GM21390 (cell line): ENCODE measurements around the gene LRRC8E.
"Not testable (repeated sequence)": the region's sequence is repeated elsewhere in the genome, so short reads cannot be mapped to it uniquely, and the experiment has no call there.

Experiments used
- ATAC-seq: cut with Tn5 transposase; IDR thresholded peaks from one replicate; pipeline ENCODE4 v1.9.1; 2021; ENCODE audit not compliant: unreplicated experiment

Gene LRRC8E

DNA sequence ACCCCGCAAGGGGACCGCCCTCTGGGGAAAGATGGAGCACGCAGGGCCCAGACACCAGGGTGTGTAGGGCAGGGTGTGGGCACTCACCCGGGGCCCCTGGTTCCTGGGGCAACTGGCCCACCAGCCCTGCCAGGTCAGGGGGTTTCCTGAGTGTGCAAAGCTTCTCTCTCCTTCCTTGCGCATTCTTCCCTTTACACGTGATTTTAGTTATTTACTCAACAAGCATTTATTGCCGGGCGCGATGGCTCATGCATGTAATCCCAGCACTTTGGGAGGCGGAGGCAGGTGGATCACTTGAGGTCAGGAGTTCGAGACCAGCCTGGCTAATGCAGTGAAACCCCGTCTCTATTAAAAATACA lies 34.6 kb upstream of the LRRC8E start:
- no peak for ATAC-seq

DNA sequence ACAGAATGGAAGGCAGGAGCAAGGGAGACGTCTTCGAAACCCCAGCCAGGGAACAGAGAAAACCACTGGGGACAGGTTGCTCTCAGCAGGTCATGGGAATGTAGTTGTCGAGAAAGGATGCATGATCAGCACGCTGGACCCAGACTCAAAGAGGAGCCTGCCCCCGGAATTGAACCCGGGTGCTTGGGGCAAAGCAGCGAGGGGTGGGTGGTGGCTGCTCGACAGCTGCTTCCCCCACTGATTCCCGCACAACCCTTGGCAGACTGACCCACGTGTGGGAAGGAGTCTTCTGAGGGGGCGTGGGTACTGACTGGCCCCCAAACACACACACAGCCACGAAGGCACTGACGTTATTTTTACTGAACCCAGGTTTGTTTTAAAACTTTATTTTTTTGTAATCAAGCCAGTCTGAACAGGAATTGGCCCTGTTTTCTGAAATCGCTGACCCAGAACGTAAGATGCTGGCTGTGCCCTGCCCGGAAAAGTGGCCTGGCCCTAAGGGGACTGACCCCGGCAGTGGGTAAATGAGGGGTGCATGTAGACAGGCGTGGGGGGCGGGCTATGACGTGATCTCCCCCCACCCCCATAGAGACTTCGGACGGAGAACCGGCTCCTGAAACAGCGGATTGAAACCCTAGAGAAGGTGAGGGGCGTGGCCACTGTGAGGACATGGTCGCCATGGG lies 32.7 kb upstream of the LRRC8E start:
- ATAC-seq: no peak

DNA sequence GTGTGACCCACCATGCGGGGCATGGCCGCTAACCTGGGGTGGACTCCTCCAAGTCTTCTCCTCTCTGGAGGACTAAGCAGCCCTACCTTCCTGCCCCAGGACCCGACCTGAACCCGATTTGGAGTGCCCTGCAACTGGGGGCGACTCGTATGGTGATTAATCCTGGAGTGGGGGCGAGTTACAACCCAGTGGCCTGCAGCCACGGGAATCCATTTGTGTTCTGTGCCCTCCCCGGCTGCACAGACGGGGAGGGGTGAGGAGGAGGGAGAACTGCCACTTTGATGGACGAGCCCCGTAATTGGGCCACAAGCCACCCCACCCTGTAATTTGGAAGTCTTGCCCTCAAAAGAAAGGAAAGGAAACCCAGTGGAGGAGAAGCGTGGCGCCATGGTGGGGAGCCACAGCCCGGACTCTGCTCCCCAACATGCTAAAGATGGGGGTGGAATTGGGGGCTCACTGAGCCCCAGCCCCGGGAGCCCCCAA lies 32.2 kb upstream of the LRRC8E start:
- no peak for ATAC-seq

DNA sequence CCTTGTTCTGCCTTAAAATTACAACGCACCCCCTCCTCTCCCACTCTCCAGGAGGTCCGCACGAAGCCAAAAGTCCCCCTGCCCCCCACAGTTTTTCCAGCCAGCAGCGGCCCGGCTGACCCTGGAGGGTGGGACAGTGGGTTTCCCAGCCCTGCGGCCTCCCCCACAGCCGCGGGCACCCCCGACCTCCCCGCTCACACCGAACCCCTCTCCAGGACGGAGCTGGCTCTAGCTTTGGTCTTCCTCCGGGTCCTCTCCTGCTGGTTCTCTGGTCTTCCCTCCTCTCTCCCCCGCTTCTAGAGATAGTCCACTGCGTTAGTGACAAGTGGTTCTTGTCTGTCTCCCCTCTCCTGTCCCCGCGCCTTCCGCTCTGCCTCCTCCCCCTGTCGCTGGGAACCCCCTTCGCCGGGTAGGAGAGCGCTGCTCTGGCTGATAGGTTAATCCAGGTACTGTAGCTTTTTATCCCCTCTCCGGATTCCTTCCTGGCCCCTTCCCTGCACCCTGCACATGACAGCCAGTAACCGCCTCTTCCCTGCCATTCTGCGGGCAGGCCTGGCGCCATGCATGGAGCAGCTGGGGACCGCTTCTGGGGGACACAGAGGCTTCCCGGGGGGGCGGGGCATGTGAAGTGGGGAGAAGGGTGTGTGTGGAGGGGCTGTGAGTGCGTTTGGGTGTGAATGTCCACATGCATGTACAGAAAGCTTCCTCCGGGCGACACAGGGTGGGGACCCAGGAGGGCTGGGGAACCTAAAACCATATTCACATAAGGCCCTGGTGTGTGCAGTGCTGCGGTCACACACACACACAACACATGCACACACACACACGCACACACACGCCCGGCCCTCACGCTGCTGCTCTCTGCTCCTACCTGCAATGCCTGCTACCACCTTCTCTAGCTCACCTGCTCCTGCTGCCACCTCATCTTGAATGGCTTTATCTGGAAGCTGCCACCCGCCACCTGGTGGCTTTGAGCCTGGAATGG lies 31.3 kb upstream of the LRRC8E start:
- no peak for ATAC-seq

DNA sequence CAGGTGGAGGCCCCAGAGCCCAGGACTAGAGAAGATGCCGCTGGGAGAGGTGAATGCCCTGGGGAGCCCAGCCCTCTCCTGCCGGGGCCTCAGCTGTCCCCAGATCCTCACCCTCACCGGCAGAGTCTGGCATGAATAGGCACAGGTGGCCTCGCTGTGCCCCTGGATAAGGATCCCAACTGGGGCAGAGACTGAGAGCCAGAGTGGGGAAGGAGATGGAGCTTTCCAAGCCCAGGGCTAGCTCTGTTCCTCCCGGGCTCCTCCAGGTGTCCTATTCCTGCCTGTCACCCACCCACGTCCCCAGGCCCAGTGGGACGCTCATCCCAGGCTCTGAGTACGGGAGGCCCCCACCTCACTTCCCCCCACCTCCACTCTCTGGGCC lies 30.6 kb upstream of the LRRC8E start:
- ATAC-seq: no peak

DNA sequence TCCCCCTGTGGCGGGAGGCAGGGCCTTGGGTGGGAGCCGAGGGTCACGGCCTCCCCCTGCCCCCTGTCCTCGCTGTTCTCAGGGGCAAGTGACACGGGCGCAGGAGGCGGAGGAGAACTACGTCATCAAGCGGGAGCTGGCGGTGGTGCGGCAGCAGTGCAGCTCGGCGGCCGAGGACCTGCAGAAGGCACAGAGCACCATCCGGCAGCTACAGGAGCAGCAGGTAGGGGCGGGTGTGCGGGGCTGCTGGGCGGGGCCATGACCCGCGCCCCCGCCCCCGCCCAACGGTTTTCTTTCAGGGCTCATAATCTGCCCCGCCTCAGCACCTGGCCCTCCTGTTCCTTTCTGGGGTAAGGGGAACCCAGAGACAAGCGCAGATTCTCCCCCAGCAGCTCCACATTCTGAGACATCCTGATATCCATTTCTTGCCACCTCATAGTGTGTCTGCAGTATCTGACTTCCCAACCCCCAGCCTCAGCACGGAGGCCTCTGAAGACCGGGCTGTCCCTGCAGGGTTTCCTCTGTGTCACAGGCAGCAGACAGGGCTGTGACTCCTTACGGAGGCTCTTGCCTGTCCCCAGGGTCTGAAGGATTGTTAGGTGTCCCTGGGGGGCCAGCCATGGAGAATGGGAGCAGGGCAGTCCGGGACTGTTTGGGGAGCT lies 30.1 kb upstream of the LRRC8E start:
- no peak for ATAC-seq

DNA sequence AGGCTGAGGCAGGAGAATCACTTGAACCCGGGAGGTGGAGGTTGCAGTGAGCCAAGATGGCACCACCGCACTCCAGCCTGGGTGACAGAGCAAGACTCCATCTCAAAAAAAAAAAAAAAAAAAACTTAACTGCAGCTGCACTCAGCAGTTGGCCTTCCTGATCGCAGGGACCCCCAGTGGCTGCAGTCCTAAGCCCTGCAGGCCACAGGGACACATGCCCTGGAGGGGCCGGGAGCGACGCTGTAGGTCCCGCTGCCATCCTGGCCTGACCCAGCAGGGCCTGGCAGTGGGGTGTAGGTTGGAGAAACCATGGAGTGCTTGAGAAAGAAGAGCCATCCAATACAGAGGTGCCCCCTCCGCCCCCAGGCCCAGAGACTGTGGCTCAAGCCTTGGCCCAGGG lies 29.2 kb upstream of the LRRC8E start:
- not testable (repeated sequence) for ATAC-seq

DNA sequence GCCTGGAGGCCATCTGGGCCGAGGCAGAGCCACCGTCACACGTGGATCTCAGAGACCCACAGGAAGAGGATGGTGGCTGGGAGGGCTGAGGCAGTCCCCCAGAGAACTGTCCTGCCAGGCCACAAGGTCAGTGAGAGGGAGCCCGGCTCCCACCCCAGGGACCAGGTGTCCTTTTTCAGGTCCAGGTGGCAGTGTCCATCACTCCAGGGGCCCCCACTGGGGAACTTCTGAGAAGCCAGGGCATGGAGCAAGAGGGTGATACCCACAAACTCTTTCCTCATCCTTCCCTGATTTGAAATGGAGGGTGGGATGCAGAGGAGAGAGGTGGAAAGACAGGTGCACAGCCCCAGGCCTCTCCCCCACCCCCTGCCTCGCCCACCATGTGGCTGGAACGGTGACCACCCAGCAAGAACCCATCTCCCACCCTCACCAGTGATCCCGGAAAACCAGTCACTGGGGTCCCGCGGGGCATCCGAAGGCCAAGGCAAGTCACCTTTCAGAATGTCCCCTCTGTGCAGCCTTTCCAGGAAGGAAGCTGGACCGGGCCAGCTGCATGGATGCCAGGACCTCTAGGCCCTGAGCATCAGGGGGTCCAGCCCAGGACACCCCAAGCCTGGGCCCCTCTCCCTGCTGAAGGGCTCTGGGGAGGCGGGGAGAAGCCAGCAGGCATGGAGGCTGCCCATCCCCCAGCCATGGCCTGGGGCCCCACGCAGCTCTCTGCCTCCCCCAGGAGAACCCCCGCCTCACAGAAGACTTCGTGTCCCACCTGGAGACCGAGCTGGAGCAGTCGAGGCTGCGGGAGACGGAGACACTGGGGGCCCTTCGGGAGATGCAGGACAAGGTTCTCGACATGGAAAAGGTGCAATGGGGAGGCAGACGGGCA lies 28.2 kb upstream of the LRRC8E start:
- ATAC-seq: no peak

DNA sequence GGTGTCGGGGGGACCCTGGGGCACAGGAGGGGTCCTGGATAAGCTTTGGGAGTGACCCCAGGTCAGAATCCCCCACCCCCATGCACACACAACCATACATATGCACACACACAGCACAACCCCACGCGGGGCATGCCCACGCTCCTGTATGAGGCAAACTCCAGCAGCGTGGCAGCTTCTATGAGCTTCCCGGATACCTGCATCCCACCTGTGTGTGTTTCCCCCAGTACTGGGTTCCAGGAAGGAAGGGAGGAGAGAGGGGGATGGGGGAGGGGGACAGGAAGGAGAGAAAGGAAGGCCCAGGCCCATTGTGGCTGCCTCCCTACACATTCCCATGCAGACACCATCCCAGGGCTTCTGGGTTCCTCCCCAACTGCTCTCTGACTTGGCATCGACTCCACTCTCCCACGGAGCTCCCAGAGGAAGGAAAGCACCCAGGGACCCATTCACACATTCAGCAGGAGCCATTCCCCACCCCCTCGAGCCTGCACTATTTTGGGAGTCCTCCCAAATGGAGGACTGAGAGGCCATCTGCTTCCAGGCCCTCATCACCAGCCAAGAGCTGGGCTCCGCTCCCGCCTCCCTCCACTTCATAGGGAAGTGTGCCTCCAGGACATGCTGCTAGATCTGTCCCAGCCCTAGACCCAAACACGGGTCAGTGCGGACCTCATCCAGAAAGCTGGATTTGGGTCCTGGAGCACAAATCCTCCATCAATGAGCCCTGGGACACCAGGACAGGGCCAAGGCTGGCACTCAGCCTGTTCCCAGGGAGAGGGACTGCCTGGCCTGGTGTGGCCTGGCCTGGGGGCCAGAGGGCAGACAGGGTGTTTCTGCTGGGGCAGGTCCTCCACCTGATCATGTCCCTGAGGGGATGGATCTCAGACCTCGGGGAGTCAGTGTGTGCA lies 27.3 kb upstream of the LRRC8E start:
- ATAC-seq: no peak

DNA sequence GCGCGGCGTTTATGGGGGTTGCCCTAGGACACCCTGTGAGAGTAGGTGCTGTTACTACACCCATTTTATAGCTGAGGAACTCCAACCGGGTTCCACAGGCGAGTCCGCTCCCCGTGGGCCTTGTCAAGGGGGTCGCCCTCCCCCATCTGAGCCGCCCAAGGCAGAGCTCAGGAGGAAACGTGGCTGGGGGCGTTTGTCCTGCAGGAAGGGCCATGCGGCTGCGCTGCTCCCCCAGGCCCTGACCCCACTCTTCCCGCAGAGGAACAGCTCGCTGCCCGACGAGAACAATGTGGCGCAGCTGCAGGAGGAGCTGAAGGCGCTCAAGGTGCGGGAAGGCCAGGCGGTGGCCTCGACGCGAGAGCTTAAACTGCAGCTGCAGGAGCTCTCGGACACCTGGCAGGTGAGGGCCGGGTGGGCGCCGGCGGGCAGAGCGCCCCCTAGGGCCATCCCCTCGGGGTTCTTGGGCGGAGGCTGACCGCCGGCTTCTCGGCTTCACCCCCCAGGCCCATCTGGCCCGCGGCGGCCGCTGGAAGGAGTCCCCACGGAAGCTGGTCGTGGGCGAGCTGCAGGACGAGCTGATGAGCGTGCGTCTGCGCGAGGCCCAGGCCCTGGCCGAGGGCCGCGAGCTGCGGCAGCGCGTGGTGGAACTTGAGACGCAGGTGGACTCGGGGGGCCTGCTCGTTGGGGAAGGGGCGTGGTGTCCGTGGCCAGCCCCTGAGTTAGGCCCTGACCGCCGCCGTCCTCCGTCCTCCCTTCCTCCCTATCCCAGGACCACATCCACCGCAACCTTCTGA lies 26.5 kb upstream of the LRRC8E start:
- ATAC-seq: no peak

DNA sequence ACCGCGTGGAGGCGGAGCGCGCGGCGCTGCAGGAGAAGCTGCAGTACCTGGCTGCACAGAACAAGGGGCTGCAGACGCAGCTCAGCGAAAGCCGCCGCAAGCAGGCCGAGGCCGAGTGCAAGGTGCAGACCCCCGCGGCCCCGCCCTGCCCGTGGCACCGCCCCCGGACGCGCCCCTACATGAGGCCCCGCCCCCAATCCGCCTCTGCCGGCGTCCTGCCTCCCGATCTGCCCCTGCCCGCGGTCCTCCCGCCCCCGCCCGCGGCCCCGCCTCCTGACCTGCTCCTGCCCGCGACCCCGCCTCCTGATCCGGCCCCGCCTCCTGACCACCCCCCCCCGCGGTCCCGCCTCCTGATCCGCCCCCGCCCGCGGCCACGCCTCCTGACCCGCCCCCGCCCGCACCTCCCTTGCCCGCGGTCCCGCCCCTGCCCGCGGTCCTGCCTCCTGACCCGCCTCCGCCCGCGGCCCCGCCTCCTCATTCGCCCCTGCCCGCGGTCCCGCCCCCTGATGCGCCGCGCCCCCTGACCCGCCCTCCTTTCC lies 25.8 kb upstream of the LRRC8E start:
- no peak for ATAC-seq

DNA sequence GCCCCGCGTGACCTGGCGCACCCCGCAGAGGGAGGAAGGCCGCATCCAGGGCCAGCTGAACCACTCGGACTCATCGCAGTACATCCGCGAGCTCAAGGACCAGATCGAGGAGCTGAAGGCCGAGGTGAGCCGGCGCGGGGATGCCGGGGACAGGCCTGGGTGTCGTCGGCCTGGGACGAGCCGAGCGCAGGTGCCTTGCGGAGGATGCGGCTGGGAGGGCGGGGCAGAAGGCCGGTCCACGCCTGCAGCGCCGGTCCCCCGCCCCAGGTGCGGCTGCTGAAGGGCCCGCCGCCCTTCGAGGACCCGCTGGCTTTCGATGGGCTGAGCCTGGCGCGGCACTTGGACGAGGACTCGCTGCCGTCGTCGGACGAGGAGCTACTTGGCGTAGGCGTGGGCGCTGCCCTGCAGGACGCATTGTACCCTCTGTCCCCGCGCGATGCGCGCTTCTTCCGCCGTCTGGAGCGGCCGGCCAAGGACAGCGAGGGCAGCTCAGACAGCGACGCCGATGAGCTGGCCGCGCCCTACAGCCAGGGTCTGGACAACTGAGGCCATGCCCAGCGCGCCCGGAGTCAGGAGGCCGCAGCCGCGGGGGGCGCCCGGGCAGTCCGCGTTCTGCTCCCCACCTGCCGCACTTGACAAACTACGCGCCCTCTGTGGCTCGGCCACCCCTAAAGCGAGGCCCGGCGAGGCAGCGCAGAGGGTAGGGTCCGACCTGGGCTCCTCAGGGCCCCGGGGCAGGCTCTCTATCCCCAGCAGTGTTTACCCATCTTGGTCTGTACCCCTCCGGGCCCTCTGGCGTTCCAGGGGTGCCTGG lies 24.9 kb upstream of the LRRC8E start:
- ATAC-seq: no peak

DNA sequence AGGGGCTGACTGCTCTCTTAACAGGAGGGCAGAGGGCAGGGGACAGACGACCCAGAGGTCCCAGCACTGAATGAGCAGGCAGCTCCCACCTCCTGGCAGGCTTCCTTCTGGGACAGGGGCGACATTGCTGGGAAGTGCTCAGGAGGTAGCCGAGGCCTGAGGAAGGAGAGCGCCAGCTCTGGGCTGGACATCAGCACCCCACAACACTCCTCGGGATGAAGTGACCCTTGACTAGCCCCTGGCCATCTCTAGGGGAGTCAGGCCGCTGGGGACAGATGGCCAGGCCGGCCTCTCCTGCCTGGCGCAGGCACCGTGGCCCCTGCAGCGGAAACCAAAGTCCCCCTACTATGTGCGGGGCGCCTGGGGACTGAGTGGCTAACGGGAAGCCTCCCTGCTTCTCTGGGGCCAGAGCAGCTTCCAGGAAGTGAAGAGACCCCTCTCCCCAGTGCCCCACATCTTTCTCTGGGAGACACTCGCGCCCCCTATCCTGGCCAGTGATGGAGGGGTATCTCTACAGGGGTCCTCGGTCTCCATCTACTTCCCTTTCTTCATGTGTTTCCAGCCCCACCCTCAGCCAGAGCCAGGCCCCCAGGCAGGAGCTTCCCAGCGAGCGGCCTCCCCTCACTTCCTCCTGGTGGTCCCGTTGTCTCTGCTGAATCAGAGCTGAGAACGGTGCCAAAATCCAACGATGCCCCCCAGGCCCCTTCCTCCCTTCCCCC lies 24.2 kb upstream of the LRRC8E start:
- no peak for ATAC-seq

DNA sequence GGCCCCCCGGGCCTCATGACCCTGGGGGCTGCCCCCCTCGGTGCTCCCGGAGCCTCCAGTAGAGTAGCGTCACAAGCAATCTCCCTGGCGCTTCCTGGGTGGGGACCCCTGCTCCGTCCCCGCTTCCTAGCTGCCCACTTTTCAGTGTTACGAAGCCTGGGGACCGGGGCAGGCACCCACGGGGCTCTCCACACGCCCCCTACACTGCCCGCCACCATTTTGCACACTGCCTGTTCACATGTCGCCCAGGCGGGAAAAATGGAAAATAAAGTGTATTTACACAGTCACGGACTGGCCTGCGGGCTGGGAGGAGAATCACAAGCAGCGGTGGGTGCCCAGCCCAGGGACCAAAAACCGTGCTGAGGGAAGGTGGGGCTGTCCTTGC lies 23.6 kb upstream of the LRRC8E start:
- no peak for ATAC-seq

DNA sequence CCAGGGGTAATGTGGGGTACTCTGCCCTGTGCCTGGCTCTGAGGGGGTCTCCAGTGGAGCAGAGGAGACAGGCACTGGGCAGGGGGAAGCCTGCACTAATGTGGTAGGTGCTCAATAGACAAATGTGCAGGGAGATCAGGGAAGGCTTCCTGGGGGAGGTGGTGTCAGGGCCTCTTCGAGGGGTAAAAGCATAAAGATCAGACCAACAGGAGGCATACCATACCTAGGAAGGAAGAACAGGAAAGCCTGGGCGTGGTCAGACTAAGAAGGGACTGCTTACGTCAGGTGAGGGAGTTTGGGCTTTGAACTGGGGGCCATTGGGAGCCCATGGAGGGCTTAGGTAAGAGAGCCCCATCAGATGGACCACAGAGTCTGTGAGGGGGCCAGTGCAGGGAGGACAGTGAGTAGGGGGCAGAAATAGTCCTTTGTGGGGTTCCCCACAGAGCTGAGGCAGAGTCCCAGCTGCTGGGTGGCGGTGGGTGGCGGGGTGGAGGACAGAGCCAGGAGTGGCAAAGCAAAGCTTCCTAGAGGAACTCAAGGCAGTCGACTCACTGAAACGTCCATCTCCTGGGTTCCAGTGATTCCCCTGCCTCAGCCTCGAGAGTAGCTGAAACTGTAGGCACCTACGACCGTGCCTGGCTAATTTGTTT lies 22.9 kb upstream of the LRRC8E start:
- ATAC-seq: no peak

DNA sequence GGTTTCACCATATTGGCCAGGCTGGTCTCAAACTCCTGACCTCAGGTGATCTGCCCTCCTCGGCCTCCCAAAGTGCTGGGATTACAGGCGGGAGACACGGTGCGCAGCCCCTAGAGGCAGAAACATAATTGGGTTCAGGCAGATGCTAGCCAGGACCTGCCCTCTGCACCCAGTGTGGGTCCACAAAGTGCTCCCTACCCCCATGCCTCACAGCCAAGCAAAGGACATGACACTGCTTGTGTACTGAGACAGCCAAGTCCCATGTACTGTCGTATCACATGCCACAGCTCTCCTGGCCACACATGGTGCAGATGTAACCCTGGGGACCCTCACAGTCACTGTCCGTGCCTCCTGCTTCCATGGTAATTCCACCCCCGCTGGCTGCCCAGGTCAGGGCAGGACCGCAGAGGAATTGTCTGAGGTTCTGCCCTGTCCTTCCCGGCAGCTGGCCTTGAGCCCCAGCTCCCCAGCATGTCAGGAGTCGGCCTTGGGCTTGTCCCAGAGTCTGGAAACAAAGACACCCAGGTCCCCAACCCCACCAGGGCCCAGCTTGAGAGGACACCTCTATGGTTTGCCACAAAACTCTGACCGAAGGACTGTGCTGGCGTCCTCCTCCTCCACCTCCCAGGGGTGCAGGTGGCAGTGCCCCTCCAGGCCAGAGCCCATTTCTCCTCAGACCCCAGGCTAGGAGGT lies 21.8 kb upstream of the LRRC8E start:
- ATAC-seq: no peak
